Stimulated activated CD8-positive, alpha-beta memory T cell treated with anti-CD3 and anti-CD28 coated beads, Interleukin-12 subunit alpha, Interleukin-12 subunit beta, amount 100 ng/mL, for 4 hours (primary cell): ENCODE data around the gene DSTYK.
"Not testable (repeated sequence)": the region's sequence is repeated elsewhere in the genome, so short reads cannot be mapped to it uniquely, and the experiment has no call there.

Source experiments
- DNase-seq: peaks from one replicate; pipeline ENCODE4 v3.0.0-alpha.2; 2020; ENCODE audit warnings: low read depth

Gene DSTYK

GRCh38 chr1:205220421-205220820 is 8.9 kb upstream of the DSTYK start:
- no peak for DNase-seq

- no peak for DNase-seq
Observed at GRCh38 chr1:205217418-205217817, 5.9 kb upstream of the DSTYK start.

- DNase-seq, result no peak
Observed at GRCh38 chr1:205216588-205216987, 5.1 kb upstream of the DSTYK start.

- no peak for DNase-seq
Observed at GRCh38 chr1:205214756-205215155, 3.3 kb upstream of the DSTYK start.

DNA sequence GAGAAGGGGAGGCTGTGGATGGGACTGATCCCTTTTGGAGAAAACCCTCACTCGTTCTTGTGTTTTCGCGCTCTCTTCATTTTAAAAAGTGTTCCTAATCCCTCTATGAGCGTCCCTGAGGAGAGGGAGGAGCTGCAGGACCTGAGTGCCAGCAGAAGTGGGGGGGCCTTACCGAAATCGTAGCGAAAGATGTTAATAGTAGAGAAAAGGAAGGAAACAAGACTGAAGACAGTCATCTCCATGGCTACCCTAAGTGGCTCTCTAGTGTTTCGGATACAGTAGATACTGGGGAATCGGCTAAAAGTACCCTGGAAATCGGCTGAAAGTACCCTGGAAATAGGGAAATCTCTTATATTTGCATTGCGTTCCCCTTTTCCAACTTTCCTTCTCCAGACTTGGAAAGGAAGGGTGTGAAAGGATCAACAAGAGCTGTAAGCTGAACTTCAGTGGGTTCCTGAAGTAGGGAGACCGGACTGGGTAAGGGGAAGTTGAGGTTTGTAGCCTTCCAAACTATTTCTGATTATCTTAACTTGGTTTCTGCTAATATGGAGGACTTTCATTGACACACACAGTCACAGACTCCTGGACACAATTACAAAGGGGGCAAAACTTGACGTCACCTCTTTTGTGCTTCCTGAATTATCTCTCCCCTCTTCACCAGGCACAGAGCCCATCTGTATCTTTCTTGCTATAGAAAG is 486 bp upstream of the DSTYK start:
- no peak for DNase-seq

DNA sequence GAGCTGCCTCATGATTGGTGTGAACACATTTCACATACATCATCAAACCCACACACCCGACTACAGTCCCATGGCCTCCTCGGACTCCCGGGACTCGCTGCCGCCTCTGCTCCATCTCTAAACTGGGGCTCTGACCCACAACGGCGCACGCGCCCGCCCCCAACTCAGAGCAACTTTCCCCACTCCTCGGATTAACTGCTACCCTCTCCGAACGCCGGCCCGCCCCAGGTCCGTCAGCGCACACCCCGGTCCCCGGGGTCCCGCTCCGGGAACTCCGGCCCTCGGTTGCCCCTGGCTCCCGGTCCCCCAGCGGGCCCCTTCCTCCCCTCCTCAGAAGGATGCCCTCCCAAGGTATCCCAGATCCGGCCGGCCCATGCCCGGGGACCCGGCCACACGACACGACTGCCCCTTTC is 740 bp downstream of the DSTYK start:
- no peak for DNase-seq

DNA sequence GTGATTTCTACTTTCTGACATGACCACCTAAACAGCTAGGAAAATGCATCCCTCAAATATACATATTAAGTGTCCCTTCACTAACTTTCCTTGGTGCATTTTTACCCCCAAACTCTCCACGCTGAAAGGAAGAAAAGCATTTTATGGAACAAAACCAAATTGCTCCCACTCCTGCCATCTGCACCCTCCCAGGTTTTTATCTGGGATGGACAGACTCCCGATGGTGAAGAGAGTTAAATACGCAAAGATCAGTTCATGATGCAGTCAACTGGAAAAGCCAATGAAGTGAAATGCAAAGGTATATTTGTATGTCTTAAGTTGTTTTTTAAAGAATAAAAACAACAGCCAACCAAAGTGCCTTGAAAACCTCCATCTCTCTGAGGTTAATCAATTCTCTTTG is 2.7 kb downstream of the DSTYK start:
- no peak for DNase-seq

- DNase-seq, result no peak
Observed at GRCh38 chr1:205205055-205205454, 6.4 kb downstream of the DSTYK start.

DNA sequence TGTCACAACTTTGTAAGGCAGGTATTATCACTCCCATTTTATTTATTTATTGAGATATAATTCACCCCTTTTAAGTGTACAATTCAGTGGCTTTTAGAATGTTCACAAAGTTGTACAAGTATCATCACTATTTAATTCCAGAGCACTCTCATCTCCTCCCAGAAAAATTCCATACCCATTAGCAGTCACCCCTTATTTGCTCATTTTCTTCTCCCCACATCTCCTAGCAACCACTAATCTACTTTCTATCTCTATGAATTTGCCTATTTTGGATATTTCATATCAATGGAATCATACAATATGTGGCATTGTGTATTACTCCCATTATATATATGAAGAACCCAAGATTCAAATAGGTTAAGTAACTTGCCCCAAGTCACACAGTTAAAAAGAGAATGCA is 7.0 kb downstream of the DSTYK start:
- no peak for DNase-seq

GRCh38 chr1:205199931-205200299 is 11.6 kb downstream of the DSTYK start:
- no peak for DNase-seq

DNA sequence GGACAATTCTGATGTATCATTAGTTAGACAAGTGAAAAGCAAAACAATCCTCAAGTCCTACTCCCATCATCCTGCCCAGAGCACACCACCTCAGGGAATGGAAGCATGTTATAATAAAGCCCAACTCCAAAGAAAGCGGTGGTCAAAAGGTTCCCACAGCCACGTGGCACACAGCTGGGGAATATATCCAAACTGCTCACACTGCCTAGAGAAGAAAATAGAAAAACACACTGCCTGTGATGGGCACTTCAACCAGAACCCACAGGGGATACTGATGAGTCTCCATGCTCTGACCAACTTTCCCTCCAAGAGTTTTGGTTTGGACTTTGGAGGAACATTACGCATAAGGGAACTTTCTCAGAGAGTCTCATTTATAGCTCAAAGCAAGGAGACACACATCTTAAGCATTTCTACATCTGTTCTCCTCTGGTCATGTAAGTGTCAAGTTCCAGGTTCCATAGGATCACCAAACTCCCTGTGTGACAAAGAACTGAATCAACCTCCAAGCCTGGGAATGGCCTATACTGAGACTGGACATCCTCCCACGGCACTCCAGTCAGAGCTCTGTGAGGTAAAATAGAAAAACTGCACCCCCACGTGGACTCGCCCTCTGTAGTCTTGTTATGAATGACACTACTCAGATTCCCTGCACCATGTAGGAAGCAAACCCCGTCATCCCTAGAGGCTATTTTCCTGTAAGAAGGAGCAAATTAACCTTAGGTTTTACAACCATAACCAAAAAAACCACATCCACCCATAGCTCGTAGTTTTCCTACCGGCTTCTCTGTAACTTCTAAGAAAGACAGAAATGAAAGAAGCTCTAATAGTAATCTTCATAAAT is 12.2 kb downstream of the DSTYK start:
- no peak for DNase-seq

- DNase-seq, result no peak
Observed at GRCh38 chr1:205192287-205192686, 19.2 kb downstream of the DSTYK start.

- DNase-seq, result no peak
Observed at GRCh38 chr1:205191622-205192021, 19.9 kb downstream of the DSTYK start.

- DNase-seq, result no peak
Observed at GRCh38 chr1:205190845-205191577, 20.5 kb downstream of the DSTYK start.

DNA sequence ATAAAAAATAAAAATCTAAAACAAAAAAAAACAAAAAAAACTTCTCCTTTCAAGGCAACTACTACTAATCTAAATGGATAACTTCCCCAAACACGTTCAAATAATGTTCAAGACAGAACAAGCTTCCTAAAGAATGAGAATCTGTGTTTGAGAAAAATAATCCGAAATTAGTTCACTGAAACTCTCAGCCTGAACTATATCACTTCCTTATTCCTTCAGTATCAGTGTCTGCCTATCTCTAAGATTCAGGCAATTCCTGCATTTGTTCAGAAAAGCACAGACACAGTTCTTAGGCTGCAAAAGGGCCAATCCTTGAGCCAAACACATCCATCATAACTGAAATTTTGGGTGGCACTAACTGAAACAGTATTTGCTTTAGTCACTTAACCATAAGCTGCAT is 22.4 kb downstream of the DSTYK start:
- no peak for DNase-seq

DNA sequence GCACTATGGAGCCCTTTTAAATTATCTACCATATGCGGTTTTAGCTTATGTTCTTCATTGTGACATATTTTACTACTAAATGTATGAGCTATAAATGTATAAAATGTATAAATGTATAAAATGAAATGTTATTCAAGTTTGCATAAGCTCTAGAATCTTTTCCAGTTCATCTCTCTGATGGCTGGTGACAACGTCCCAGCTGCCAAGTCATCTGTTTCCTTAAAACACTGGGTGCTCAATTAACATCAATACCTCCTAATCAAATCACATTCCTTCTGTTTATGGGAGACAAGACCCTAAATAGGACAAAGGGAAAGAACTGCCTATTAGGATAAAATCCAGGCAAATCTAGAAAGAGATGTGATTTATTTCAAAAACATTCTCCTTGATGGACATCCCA is 22.9 kb downstream of the DSTYK start:
- no peak for DNase-seq

DNA sequence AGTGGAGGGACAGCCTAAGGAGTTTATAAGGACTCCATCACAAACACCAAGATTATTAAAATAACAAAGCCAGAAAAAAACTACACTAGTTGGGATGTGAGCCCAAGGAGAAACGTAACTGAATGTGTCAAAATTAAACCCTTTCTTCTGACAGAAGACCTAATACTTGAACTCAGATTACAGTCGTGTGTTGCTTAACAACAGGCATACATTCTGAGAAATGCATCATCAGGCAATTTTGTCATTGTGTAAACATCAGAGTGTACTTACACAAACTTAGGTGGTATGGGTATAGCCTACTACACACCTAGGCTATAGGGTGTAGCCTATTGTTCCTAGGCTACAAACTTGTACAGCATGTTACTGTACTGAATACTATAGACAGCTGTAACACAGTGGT is 23.4 kb downstream of the DSTYK start:
- no peak for DNase-seq

DNA sequence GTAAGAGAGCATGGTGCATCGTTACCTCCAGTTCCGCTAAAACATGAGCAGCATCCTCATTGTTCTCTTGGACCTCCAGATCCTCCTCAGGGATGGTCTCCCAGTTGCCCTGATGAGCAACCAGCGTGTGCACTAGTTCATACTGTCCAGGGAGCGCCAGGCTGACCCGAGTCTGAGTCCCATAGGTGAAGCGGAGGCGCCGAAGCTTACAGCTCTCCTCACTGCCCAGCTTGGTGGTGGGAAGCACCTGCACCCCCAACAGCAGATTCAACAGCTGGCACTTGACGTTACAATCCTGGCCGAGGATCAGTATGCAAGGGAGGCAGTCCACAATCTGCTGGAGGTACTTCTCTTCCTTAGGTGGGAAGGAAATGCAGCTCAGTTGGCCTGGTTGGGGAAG is 24.1 kb downstream of the DSTYK start:
- DNase-seq, result no peak

GRCh38 chr1:205186191-205186590 is 25.3 kb downstream of the DSTYK start:
- no peak for DNase-seq

- DNase-seq, result no peak
Observed at GRCh38 chr1:205183676-205184335, 27.7 kb downstream of the DSTYK start.

- no peak for DNase-seq
Observed at GRCh38 chr1:205182930-205183329, 28.6 kb downstream of the DSTYK start.

- DNase-seq, result not testable (repeated sequence)
Observed at GRCh38 chr1:205180331-205180730, 31.2 kb downstream of the DSTYK start.
